B cell (primary cell): ENCODE results near the gene MEAF6. TPM values are rescaled to one million over a fixed set of nuclear protein-coding genes. Genes with fewer than 3 reads are reported as not detected.
A peak's percentile ranks its signal among the peaks of the same experiment; 100 is the strongest.

Source experiments
- ATAC-seq: fragments of 200-7000 bp; cut with Tn5 transposase; one replicate; pipeline ENCODE4 v1.10.0; 2021; ENCODE audit warnings: low read depth, mild to moderate bottlenecking, moderate number of reproducible peaks, moderate library complexity
- CTCF ChIA-PET: fragments of 350-600 bp; sonication (Branson Sonifier 250); formaldehyde crosslinking; loops from one replicate; lab custom pipeline; 2021; ENCODE audit warnings: antibody characterized with exemption, inconsistent platforms; lab: Charles Lee
- POLR2A ChIA-PET: fragments of 350-600 bp; sonication (Branson Sonifier 250); formaldehyde crosslinking; loops from one replicate; lab custom pipeline; 2021; ENCODE audit warnings: antibody characterized with exemption; lab: Charles Lee
- DNase-seq: peaks from one replicate; pipeline ENCODE4 v3.0.0; 2013
- H2AFZ ChIP-seq: 2 replicates; pipeline ENCODE4 v1.6.1; 2012; ENCODE audit warnings: mild to moderate bottlenecking, low read depth, low read length; ENCODE audit not compliant: insufficient read depth, poor library complexity, severe bottlenecking
- H3K27ac ChIP-seq, 2 donors: 1 replicate in 1 of 2; 2 replicates in 1 of 2; pipeline ENCODE4 v1.5.1; 2012 to 2013; ENCODE audit warnings: low read length in 2 of 2, mild to moderate bottlenecking in 2 of 2, moderate library complexity in 1 of 2
- H3K27me3 ChIP-seq, 4 experiments: fragments of 200-600 bp in 1 of 4; sonication (generic) in 1 of 4; replicated peaks in 1 of 4; 1 replicate in 2 of 4; 2 replicates in 2 of 4; pipeline versions ENCODE4 v1.6.1 to v1.7.0; 2013 to 2016; ENCODE audit warnings: low read length in 3 of 4, mild to moderate bottlenecking in 2 of 4, mixed read lengths in 1 of 4, moderate library complexity in 1 of 4; ENCODE audit not compliant: insufficient read depth in 4 of 4, control insufficient read depth in 3 of 4; ENCODE audit errors: control extremely low read depth in 1 of 4
- H3K36me3 ChIP-seq, 2 experiments: replicated peaks in 1 of 2; 1 replicate in 1 of 2; 2 replicates in 1 of 2; pipeline versions ENCODE4 v1.6.1 to v1.7.1; 2013; ENCODE audit warnings: low read length in 1 of 2; ENCODE audit not compliant: insufficient read depth in 2 of 2, control insufficient read depth in 1 of 2; ENCODE audit errors: control extremely low read depth in 1 of 2, extremely low read depth in 1 of 2
- H3K4me1 ChIP-seq, 2 donors: fragments of 200-600 bp in 1 of 2; sonication (generic) in 1 of 2; 1 replicate in 1 of 2; 2 replicates in 1 of 2; pipeline versions ENCODE4 v1.5.1 to v1.6.1; 2013 to 2017; ENCODE audit warnings: low read length in 2 of 2; ENCODE audit not compliant: control insufficient read depth in 2 of 2, insufficient read depth in 2 of 2
- H3K4me2 ChIP-seq: replicated peaks from 2 replicates; pipeline ENCODE3; 2012; ENCODE audit warnings: mild to moderate bottlenecking, low read depth, low read length; ENCODE audit not compliant: poor library complexity, severe bottlenecking
- H3K4me3 ChIP-seq, 5 experiments: fragments of 200-600 bp in 1 of 5; sonication (generic) in 1 of 5; 1 replicate in 3 of 5; 2 replicates in 2 of 5; pipeline versions ENCODE4 v1.5.1 to v1.7.0; 2011 to 2016; ENCODE audit warnings: low read length in 4 of 5, mild to moderate bottlenecking in 4 of 5, low read depth in 2 of 5, control low read depth in 1 of 5, moderate library complexity in 1 of 5; ENCODE audit not compliant: insufficient read depth in 1 of 5; ENCODE audit errors: control extremely low read depth in 1 of 5, extremely low read depth in 1 of 5
- H3K79me2 ChIP-seq: fragments of 200-600 bp; sonication (generic); one replicate; pipeline ENCODE4 v1.6.0; 2016; ENCODE audit warnings: low read length; ENCODE audit not compliant: control insufficient read depth, insufficient read depth
- H3K9ac ChIP-seq: fragments of 200-600 bp; sonication (generic); 2 replicates; pipeline ENCODE4 v1.6.1; 2017; ENCODE audit warnings: mild to moderate bottlenecking, low read length, moderate library complexity
- H3K9me3 ChIP-seq, 3 donors: one replicate each; pipeline versions ENCODE4 v1.6.1 to v1.7.1; 2013; ENCODE audit warnings: low read length in 2 of 3; ENCODE audit not compliant: control insufficient read depth in 2 of 3, insufficient read depth in 1 of 3; ENCODE audit errors: control extremely low read depth in 1 of 3
- H4K20me1 ChIP-seq: 2 replicates; pipeline ENCODE4 v1.6.0; 2012; ENCODE audit warnings: mild to moderate bottlenecking, low read length; ENCODE audit not compliant: insufficient read depth, control insufficient read depth, poor library complexity, severe bottlenecking
- H3K27ac Mint-ChIP-seq: one replicate; pipeline ENCODE4 v1.8.0; 2021; ENCODE audit warnings: mixed read lengths
- H3K27me3 Mint-ChIP-seq: one replicate; pipeline ENCODE4 v1.8.0; 2021; ENCODE audit warnings: mixed read lengths
- H3K4me1 Mint-ChIP-seq: one replicate; pipeline ENCODE4 v1.8.0; 2021; ENCODE audit warnings: mixed read lengths
- H3K4me3 Mint-ChIP-seq: one replicate; pipeline ENCODE4 v1.8.0; 2021; ENCODE audit warnings: mixed read lengths
- H3K9me3 Mint-ChIP-seq: one replicate; pipeline ENCODE4 v1.8.0; 2022; ENCODE audit warnings: mixed read lengths; ENCODE audit not compliant: insufficient read depth
- CTCF ChIP-seq: fragments of 200-600 bp; IDR thresholded peaks from one replicate; pipeline ENCODE4 v1.8.0; 2022; ENCODE audit warnings: antibody characterized with exemption, mild to moderate bottlenecking
- EZH2 ChIP-seq: IDR thresholded peaks from 2 replicates; pipeline ENCODE4 v1.6.1; 2012; ENCODE audit warnings: borderline replicate concordance, low read depth, mild to moderate bottlenecking, moderate library complexity, low read length; ENCODE audit not compliant: insufficient read depth, poor library complexity, severe bottlenecking
- WGBS: methylation state at CpG from one replicate; pipeline ENCODE4 v1.1.5; 2013; ENCODE audit warnings: missing lambda C conversion rate; ENCODE audit not compliant: insufficient coverage; 5-methylcytosine and 5-hydroxymethylcytosine counted together
- intact Hi-C: fragments of 100-400 bp; cut with micrococcal nuclease; formaldehyde crosslinking; loops from one replicate; pipeline ENCODE4 v1.10.0; 2022
- polyA plus RNA-seq: library from polyadenylated mRNA; depleted of rRNA; stranded (reverse); fragments of >200 nt; gene quantifications from 2 replicates; pipeline ENCODE4 v1.2.3, GENCODE V29; 2012
- total RNA-seq, 2 donors: library from RNA; stranded (reverse); fragments of 120-200 nt in 1 of 2; gene quantifications; 1 replicate in 1 of 2; 2 replicates in 1 of 2; pipeline versions ENCODE4 v1.2.3 to v1.2.4, GENCODE V29; 2013 to 2022

The MEAF6 gene
- total and polyA plus RNA-seq, 2 donors (not counting 1 experiment from before 2014, with no cell fraction given) = 52.5 to 84.2 TPM

DNA sequence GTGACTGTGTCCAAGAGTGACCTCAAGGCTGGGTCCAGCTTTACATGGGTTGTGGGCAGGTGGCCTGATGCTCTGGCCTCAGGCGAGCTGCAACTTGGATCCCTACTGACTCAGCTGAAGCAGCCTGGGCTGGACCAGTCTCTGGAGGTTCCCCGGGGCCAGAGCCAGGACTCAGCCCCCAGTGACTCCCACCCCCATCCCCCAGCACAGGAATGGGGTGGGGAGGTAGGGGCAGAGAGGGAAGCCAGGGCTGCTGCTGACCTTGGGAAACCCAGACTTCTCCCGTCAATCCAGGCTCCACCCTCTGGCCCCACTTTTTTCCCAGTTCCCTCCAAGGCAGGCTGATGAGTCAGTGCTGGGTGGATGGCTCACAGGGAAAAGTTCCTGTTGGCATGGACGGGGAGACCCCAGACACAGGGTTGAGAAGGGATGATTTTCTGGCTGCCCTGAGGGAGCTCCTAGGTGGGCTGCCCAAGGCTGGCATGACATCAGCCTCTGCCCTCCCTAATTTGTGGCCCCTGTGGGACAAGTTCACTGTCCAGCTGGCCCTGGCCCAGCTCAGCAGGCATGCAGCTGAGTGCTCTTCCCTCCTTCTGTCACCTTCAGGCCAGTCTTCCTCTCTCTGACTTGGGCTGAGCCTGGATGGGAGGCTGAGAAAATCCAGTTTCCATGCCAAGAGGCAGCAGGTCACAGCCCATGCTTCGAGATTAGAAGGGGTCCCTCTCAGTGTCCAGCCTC is 37.9 kb downstream of the MEAF6 start:
- Histone ChIP-seq H3K36me3 (peaks cover 0 to 57% of the 10 kb centered on the region in 2 experiments), H3K27ac (peak overlapping the region; percentile 96 to 97), H3K9ac (peak overlapping the region; percentile 96), H3K4me1 (peaks cover 39 to 74% of the 10 kb centered on the region in 2 donors), H3K4me3 (peak overlapping the region; percentile 94 to 99 (median 98)), H3K27me3 (peaks cover 0 to under 1% (median 0%) of the 10 kb centered on the region in 4 experiments), H3K9me3 (no peaks in the 10 kb centered on the region), H2AFZ (no peak overlapping the region), H4K20me1 (peaks cover 66% of the 10 kb centered on the region), H3K79me2 (peaks cover 72% of the 10 kb centered on the region), H3K4me2 (peak overlapping the region; percentile 92)
- ChIA-PET CTCF (interaction anchor here (0.5 to 22.3 kb wide), 7 partner anchors 12 to 205 kb away, joined by 3 to 690 read pairs (median 4); partner anchors contain the start of gene MEAF6), POLR2A (interaction anchor here (0.5 to 4.3 kb wide), 4 partner anchors 10 to 1086 kb away, joined by 3 to 28 read pairs (median 9); partner anchors contain the start of gene MEAF6)
- peaks cover 2% of the 10 kb centered on the region for H3K27me3 Mint-ChIP-seq
- no peak for ATAC-seq
- no peaks in the 10 kb centered on the region for H3K9me3 Mint-ChIP-seq
- intact Hi-C loops = loop anchor here (5.0 to 10.0 kb wide), 4 partner anchors 121 to 1381 kb away; partner anchors contain the start of genes GNL2, RRAGC and STK40
- H3K27ac Mint-ChIP-seq = peak overlapping the region; percentile 98
- H3K4me3 Mint-ChIP-seq = peak overlapping the region; percentile 100
- H3K4me1 Mint-ChIP-seq = peaks cover 69% of the 10 kb centered on the region
- TF ChIP-seq CTCF = no peak
- TF ChIP-seq EZH2 = no peak
- peak; percentile 36 for DNase-seq
- WGBS = 29% methylated on average over 3 of the region's 5 CpGs
